HCEC 1CT (cell line): Measurements from ENCODE around the gene GLCCI1.
"Not testable (repeated sequence)": the region's sequence is repeated elsewhere in the genome, so short reads cannot be mapped to it uniquely, and the experiment has no call there.

Source experiments
- DNase-seq: peaks from one replicate; pipeline ENCODE4 v3.0.0-alpha.2; 2017

Gene GLCCI1

GRCh38 chr7:8057566-8057965 is 89.0 kb downstream of the GLCCI1 start:
- no peak for DNase-seq

- no peak for DNase-seq
Observed at GRCh38 chr7:8058322-8058721, 89.7 kb downstream of the GLCCI1 start.

- no peak for DNase-seq
Observed at GRCh38 chr7:8058852-8059251, 90.3 kb downstream of the GLCCI1 start.

GRCh38 chr7:8060241-8060640 is 91.6 kb downstream of the GLCCI1 start:
- no peak for DNase-seq

DNA sequence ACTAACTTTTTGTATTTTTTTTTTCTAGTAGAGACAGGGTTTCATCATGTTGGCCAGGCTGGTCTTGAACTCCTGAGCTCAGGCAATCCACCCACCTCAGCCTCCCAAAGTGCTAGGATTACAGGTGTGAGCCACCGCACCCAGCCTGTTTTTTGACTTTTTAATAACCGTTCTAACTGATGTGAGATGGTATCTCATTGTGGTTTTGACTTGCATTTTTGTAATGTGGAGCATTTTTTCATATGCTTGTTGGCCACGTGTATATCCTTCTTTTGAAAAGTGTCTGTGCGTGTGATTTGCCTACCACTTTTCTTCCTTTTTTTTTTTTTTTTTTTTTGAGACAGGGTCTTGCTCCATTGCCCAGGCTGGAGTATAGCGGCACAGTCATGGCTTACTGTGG is 94.7 kb downstream of the GLCCI1 start:
- DNase-seq: not testable (repeated sequence)

- DNase-seq: no peak
Observed at GRCh38 chr7:8063706-8064297, 95.2 kb downstream of the GLCCI1 start.

DNA sequence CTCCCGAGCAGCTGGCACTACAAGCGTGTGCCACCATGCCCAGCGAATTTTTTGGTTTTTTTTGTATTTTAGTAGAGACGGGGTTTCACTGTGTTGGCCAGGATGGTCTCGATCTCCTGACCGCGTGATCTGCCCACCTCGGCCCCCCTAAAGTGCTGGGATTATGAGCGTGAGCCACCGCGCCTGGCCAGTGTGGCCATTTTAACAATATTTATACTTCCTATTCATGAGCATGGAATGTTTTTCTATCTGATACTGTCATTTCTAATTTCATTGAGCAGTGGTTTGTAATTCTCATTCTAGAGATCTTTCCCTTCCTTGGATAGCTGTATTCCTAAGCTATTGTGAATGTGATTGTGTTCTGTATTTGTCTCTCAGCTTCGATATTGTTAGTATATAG is 96.2 kb downstream of the GLCCI1 start:
- no peak for DNase-seq

- DNase-seq: peak; percentile 58
Observed at GRCh38 chr7:8065356-8065813, 96.8 kb downstream of the GLCCI1 start.

DNA sequence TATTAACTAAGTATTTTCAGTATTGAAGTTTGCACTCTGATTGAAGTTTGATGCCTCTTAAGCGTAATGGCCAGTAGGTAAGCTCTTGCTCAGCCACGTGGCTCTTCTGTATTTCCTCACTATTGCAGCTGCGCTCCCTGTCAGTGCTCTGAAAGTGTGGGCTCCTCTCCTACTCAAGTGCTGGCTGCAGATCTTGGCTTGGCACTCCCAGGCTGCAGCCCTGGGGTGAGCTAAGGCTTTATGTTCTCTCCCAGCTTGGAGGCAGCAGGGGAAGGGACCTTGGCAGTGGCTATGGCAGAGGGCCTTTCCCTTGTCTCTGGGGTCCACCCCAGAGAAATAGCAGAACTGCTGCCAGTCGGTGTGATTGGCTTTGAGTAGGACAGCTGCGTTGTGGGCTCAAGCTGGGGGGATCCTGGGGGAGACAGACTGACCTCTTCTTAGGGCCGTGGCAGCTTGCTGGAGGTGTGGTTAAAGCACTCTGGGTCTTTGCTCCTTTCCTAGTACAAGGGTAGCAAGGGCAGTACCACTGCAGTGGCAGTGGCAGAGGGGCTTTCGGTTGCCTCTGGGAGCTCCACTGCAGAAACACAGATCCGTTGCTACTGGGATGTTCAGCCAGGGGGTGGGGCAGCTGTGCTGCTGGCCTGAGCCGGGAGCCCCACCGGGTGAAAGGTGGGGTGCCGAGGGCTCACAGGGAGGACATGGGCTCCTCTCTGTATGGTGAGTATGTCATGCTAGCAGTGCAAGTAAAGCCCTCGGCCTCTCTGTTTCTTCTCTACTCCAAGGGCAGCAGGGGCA is 100.5 kb downstream of the GLCCI1 start:
- no peak for DNase-seq

DNA sequence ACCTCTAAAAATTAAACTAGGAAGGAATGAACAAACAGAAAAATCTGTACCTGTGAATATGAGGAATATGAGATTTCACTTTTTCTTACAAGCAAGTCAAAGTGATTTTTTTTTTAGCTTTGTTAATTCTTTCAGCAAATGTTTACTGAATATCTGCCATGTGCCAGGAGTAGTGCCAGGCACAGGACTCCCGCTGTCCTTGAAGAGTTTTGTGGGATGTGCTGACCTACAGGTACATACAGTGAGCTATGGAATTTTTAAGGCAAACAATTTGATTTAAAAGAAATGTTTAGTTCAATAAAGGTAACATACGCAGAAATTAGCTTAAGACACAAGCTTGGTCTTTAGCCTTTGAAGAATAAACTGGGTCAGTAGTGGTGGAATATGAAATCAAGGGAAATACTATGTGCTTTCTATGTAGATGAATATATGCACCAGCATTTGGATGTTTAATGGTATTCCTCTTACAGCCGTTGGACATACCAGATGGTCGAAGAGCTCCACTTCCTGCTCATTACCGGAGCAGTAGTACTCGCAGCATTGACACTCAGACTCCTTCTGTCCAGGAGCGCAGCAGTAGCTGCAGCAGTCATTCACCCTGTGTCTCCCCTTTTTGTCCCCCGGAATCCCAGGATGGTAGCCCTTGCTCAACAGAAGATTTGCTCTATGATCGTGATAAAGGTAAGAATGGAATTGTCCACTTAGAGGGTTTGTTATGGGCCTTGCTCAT is 102.0 kb downstream of the GLCCI1 start:
- no peak for DNase-seq

DNA sequence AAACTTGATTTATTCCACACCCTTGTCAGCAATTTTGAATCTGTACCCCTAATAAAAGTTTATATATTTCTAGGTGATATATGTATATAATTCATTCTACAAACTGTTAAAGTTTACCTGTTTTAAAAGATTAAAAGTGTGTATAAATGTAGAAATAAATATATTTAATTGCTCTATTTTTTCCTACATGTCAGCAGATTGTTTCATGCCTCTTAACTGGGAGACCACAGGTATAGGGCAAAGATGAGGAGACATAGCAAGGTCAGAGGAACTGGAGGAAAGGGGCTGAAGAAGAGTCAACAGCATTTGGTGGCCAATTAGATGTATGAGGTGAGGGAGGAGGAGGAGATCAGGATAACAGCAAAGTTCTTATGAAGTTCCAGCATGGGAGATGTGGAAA is 109.8 kb downstream of the GLCCI1 start:
- DNase-seq: no peak

DNA sequence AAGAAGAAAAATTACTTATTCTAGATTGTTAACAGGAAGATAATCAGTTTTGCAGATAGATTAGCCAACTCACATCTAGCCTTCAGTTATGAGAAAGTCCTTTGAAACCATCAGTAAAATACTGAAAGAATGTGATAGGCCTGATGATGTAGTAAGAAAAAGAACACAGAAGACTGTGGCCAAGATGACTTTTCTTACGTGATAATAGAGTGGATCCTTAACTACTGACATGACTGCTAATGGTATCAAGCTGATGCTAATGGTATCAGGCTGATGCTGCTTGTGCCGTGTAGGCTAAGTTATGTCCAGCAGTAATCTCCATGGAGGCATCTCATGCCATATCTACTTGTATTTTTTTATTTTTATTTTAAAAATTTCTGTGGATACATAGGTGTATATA is 114.2 kb downstream of the GLCCI1 start:
- DNase-seq: no peak

DNA sequence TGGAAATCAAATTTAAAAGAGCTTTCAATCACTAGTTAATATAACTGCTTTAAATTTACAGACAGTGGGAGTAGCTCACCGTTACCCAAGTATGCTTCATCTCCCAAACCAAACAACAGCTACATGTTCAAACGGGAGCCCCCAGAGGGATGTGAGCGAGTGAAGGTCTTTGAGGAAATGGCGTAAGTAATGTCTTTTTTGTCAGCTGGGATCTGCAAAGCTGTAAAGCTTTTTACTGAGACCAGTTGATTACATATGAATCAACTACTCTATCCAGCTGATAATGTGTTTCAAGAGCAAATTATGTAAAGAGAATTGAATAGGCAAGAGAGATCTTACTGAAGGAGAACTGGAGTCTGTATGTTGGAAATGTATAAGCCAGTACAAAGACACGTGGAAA is 116.2 kb downstream of the GLCCI1 start:
- DNase-seq: no peak

GRCh38 chr7:8085420-8085819 is 116.8 kb downstream of the GLCCI1 start:
- no peak for DNase-seq

DNA sequence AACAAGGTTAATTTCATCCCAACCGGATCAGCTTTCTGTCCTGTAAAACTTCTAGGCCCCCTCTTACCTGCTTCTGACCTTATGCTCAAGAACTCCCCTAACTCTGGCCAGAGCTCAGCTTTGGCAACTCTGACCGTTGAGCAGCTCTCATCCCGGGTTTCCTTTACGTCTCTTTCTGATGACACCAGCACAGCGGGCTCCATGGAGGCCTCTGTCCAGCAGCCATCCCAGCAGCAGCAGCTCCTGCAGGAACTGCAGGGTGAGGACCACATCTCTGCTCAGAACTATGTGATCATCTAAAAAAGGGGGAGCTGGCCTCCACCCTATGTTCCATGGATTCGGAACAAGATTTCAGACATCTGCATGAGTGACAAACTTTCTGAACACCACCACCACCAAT is 117.6 kb downstream of the GLCCI1 start:
- no peak for DNase-seq

DNA sequence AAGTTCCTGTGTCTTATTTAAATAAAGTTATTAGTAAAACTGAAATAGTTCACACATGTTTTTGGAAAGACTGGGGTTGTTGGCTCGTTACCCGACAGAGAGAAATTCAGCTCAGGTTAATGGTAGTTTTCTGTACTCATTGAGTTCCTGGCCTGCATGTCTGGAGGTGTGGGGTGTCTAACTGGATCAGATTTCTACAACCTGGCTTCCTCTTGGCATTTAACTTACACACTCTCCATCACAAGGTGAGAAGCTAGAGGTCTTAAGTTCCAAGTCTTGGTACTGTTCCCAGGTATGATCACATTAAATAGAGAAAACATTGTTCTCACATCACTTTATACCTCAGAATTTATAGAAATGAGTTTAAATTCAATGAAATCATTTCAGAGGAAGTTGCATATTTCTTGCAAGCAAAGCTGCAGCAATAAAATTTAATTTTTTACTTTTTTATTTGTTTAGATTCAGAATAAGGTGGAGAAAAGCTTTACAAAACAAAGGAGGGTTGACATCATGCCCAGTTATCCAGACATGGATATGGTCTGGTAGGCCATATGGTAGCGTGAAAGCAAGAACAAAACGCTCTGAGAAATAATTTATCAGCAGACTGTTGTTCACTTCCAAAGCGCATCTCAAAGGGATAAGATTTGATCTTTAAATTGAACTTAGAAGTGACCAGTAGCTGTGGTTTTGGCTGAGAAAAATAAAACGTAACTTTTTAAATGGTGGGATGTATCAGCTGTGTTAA is 120.6 kb downstream of the GLCCI1 start:
- DNase-seq: no peak

DNA sequence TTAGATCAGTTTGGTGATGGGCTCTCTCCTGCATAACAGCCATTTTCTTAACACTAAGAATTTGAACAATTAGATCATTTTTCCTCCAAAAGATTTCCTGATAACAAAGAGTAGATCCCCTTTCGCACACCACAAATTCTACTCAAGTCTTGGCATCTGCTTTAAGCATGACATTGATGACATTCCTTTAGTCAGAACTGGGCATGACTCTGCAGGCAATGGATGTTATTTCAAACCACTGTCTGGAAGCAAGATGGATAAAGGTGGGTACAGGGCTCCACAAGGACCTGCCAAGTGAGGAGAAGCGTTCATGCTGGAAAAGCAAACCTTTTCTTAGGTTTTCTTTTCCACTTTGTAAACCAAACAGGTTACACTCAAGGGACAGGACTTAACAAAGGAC is 123.5 kb downstream of the GLCCI1 start:
- no peak for DNase-seq

DNA sequence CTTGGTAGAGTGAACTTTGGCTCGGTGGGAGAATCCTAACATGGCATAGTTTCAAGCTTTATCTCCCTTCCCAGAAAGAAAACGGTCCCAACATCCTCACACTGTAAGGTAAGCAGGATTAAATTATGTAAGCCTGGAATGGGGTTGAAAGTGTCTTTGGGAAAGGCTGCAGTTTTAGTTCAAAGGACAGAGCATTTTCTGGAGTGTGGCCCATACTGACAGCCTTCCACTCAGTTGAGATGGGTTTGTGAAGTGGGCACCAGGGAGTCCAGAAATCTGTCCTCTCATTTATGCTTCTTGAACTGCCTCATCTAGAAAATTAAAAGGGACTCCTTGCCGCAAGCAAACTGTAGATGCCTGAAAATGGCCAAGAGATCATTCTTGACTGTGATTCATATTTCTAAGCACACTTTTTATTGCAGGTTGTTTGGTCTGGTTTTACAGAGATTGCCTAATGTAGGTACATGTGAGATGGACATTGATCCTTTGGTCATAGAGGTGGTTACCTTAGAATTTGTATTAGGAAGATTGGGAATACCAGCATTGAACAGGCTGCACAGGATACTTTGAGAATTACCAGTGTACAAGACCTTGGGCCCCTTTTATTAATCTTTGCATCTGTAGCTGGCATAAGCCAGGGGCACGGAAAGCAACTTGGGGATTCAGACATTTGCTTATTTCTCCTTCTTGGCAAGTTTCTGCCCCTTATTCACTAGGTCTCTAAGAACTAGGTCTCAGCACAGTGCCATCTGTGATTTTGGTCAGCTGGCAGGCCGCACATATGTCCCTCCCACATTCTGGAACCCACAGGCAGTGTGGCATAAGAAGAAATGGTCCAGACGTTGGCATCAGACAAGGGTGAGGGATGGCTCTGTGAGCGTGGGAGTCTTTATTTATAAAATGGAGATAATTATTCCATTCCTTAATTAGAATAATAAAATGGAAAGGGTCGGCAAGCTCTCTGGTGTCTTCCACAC is 125.9 kb downstream of the GLCCI1 start:
- no peak for DNase-seq

DNA sequence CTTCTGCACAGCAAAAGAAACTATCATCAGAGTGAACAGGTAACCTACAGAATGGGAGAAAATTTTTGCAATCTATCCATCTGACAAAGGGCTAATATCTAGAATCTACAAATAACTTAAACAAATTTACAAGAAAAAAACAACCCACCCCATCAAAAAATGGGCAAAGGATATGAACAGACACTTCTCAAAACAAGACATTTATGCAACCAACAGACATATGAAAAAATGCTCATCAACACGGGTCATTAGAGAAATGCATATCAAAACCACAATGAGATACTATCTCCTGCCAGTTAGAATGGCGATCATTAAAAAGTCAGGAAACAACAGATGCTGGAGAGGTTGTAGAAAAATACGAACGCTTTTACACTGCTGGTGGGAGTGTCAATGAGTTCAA is 132.7 kb downstream of the GLCCI1 start:
- not testable (repeated sequence) for DNase-seq

GRCh38 chr7:8103282-8103681 is 134.7 kb downstream of the GLCCI1 start:
- DNase-seq: no peak

DNA sequence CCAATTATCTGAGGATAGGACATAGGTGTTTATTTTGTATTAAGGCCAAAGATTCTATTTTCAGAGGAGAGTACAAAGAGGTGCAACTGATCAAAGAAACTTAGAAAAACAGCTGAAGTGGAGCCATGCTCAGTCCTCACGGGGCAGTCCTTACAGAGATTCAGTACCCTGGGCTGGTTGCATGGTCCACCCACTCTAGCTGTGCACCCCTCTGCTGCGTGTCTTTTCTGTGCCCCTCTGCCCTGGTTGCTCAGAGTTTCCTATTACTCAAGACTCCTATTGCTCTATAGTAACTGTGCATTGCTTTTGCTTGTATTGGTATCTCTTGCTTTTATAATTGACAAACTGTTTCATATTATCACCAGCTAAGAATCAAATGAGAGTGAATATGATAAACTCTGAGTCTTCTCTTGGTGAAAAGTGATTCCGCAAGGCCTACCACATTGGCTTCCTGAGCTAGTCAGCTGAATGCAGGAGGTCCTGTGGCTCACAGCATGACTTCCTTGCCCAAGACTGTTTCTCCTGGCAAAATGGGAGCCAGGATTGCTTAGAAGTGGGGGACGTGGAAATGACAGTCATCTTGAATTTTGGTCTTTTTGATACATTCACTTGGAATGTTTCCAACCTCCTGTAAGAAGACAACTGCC is 137.0 kb downstream of the GLCCI1 start:
- DNase-seq: no peak
